WTC11 (cell line): ENCODE results near the gene GBP1. TPM values are rescaled to one million over a fixed set of nuclear protein-coding genes. Genes with fewer than 3 reads are reported as not detected.

Experiments used
- ATAC-seq: fragments of 200-7000 bp; cut with Tn5 transposase; 2 replicates; pipeline ENCODE4 v1.10.0; 2021; ENCODE audit warnings: mild to moderate bottlenecking, moderate library complexity
- CTCF ChIA-PET: fragments of 300-600 bp; sonication (Branson Sonifier 250); formaldehyde crosslinking; loops from one replicate; lab custom pipeline; 2021; ENCODE audit warnings: antibody characterized with exemption; lab: Charles Lee
- POLR2A ChIA-PET: fragments of 350-600 bp; sonication (Branson Sonifier 250); formaldehyde crosslinking; loops from one replicate; lab custom pipeline; 2021; ENCODE audit warnings: antibody characterized with exemption; lab: Charles Lee
- DNase-seq: peaks from one replicate; pipeline ENCODE4 v3.0.0; 2021; ENCODE audit warnings: low spot score
- H3K27ac Mint-ChIP-seq: 2 replicates; pipeline ENCODE4 v1.8.0; 2021; ENCODE audit warnings: mixed read lengths
- H3K27me3 Mint-ChIP-seq: 2 replicates; pipeline ENCODE4 v1.8.0; 2021; ENCODE audit warnings: low read depth, mild to moderate bottlenecking, moderate library complexity, mixed read lengths
- H3K36me3 Mint-ChIP-seq: 2 replicates; pipeline ENCODE4 v1.8.0; 2021; ENCODE audit warnings: mixed read lengths
- H3K4me1 Mint-ChIP-seq: 2 replicates; pipeline ENCODE4 v1.8.0; 2022; ENCODE audit warnings: mixed read lengths
- H3K4me3 Mint-ChIP-seq: 2 replicates; pipeline ENCODE4 v1.8.0; 2021; ENCODE audit warnings: mild to moderate bottlenecking, moderate library complexity, mixed read lengths
- H3K9me3 Mint-ChIP-seq: 2 replicates; pipeline ENCODE4 v1.8.0; 2021; ENCODE audit warnings: mixed read lengths
- ARID4B ChIP-seq: sonication (generic); formaldehyde crosslinking; IDR thresholded peaks from 2 replicates; pipeline ENCODE4 v1.8.0; 2023; ENCODE audit warnings: missing genetic modification reagents, mild to moderate bottlenecking, borderline replicate concordance
- ATF1 ChIP-seq: sonication (generic); formaldehyde crosslinking; IDR thresholded peaks from 2 replicates; pipeline ENCODE4 v1.8.1; 2023; ENCODE audit warnings: mild to moderate bottlenecking, moderate library complexity, missing genetic modification reagents
- CBFB ChIP-seq: sonication (generic); formaldehyde crosslinking; IDR thresholded peaks from 2 replicates; pipeline ENCODE4 v1.8.1; 2022; ENCODE audit warnings: mild to moderate bottlenecking, low read depth, missing genetic modification reagents
- EMX1 ChIP-seq: fragments of 250-450 bp; sonication (Bioruptor Pico); IDR thresholded peaks from 2 replicates; pipeline ENCODE4 v1.8.0; 2021; ENCODE audit warnings: mild to moderate bottlenecking
- GABPB1 ChIP-seq: sonication (generic); formaldehyde crosslinking; IDR thresholded peaks from 2 replicates; pipeline ENCODE4 v1.8.1; 2023; ENCODE audit warnings: mild to moderate bottlenecking, missing genetic modification reagents
- GRHL2 ChIP-seq: fragments of 250-450 bp; sonication (Bioruptor Pico); IDR thresholded peaks from 2 replicates; pipeline ENCODE4 v1.8.0; 2022; ENCODE audit warnings: mild to moderate bottlenecking, moderate library complexity; ENCODE audit not compliant: insufficient replicate concordance, severe bottlenecking
- GTF2I ChIP-seq: fragments of 250-450 bp; sonication (Bioruptor Pico); conservative IDR thresholded peaks from 2 replicates; pipeline ENCODE4 v1.4.0; 2021; ENCODE audit warnings: mild to moderate bottlenecking
- KAT7 ChIP-seq: sonication (generic); formaldehyde crosslinking; IDR thresholded peaks from 2 replicates; pipeline ENCODE4 v1.8.1; 2023; ENCODE audit warnings: missing genetic modification reagents, mild to moderate bottlenecking, borderline replicate concordance
- MYBL2 ChIP-seq: sonication (generic); formaldehyde crosslinking; IDR thresholded peaks from 2 replicates; pipeline ENCODE4 v1.8.1; 2023; ENCODE audit warnings: mild to moderate bottlenecking, moderate library complexity, missing genetic modification reagents
- NR2C2 ChIP-seq: sonication (generic); formaldehyde crosslinking; IDR thresholded peaks from 2 replicates; pipeline ENCODE4 v1.8.0; 2022; ENCODE audit warnings: mild to moderate bottlenecking, missing genetic modification reagents
- NR3C1 ChIP-seq: sonication (generic); formaldehyde crosslinking; conservative IDR thresholded peaks from 2 replicates; pipeline ENCODE4 v1.8.1; 2023; ENCODE audit warnings: low read depth, mild to moderate bottlenecking, missing genetic modification reagents
- TCF7 ChIP-seq: sonication (generic); formaldehyde crosslinking; IDR thresholded peaks from 2 replicates; pipeline ENCODE4 v1.8.0; 2022; ENCODE audit warnings: mild to moderate bottlenecking, low read depth, missing genetic modification reagents, moderate library complexity
- TEAD1 ChIP-seq: sonication (generic); formaldehyde crosslinking; IDR thresholded peaks from 2 replicates; pipeline ENCODE4 v1.8.0; 2022; ENCODE audit warnings: mild to moderate bottlenecking, missing genetic modification reagents
- USF1 ChIP-seq: sonication (generic); formaldehyde crosslinking; IDR thresholded peaks from 2 replicates; pipeline ENCODE4 v1.8.0; 2022; ENCODE audit warnings: mild to moderate bottlenecking, missing genetic modification reagents
- ZNF396 ChIP-seq: fragments of 250-450 bp; sonication (Bioruptor Pico); IDR thresholded peaks from 2 replicates; pipeline ENCODE4 v1.8.0; 2021; ENCODE audit warnings: mild to moderate bottlenecking, moderate library complexity, borderline replicate concordance
- ZNF423 ChIP-seq: fragments of 250-450 bp; sonication (Bioruptor Pico); IDR thresholded peaks from 2 replicates; pipeline ENCODE4 v2.1.2; 2022; ENCODE audit warnings: mild to moderate bottlenecking, moderate library complexity
- ZNF425 ChIP-seq: fragments of 250-450 bp; sonication (Bioruptor Pico); conservative IDR thresholded peaks from 2 replicates; pipeline ENCODE4 v1.9.0; 2021; ENCODE audit warnings: mild to moderate bottlenecking
- total RNA-seq: library from RNA; stranded (reverse); gene quantifications from 3 replicates; pipeline ENCODE4 v1.2.3, GENCODE V29; 2021
- TF ChIP-seq, protein P1 (sequence below): sonication (generic); formaldehyde crosslinking; IDR thresholded peaks from 2 replicates; pipeline ENCODE4 v1.8.1; 2022; ENCODE audit warnings: mild to moderate bottlenecking, missing genetic modification reagents, moderate library complexity, borderline replicate concordance
- TF ChIP-seq, protein P2 (sequence below): fragments of 250-450 bp; sonication (Bioruptor Pico); IDR thresholded peaks from 2 replicates; pipeline ENCODE4 v1.9.0; 2021; ENCODE audit warnings: mild to moderate bottlenecking
- TF ChIP-seq, protein P3 (sequence below): fragments of 200-600 bp; IDR thresholded peaks from 2 replicates; pipeline ENCODE4 v1.8.0; 2022; ENCODE audit warnings: antibody characterized with exemption
- TF ChIP-seq, protein P4 (sequence below): sonication (generic); formaldehyde crosslinking; IDR thresholded peaks from 2 replicates; pipeline ENCODE4 v1.8.0; 2022; ENCODE audit warnings: mild to moderate bottlenecking, missing genetic modification reagents

Gene GBP1
- total RNA-seq, 1 experiment from 2014 or later: 0.20 TPM

GRCh38 chr1:89098857-89099256 is 33.8 kb upstream of the GBP1 start (continued):
- no peak for TF ChIP-seq ARID4B (CRISPR knock-in tag)
- TF ChIP-seq, all 79 proteins: peak for 0

- Mint-ChIP-seq H3K36me3 (peaks cover 20% of the 10 kb centered on the region), H3K27me3 (no peaks in the 10 kb centered on the region), H3K4me1 (peaks cover 3% of the 10 kb centered on the region; the same call in 1 of the 2 replicates), H3K27ac (no peak overlapping the region), H3K9me3 (peaks cover 51% of the 10 kb centered on the region), H3K4me3 (no peak overlapping the region)
- POLR2A ChIA-PET: no interaction called here
- DNase-seq: no peak
- TF ChIP-seq ZNF425 (CRISPR knock-in tag) (no peak), GTF2I (peak; percentile 78; the same call in 1 of the 2 replicates)
- CTCF ChIA-PET: no interaction called here
- no peak for ATAC-seq
These were observed 30.7 kb upstream of the GBP1 start for GRCh38 chr1:89095737-89096136.

DNA sequence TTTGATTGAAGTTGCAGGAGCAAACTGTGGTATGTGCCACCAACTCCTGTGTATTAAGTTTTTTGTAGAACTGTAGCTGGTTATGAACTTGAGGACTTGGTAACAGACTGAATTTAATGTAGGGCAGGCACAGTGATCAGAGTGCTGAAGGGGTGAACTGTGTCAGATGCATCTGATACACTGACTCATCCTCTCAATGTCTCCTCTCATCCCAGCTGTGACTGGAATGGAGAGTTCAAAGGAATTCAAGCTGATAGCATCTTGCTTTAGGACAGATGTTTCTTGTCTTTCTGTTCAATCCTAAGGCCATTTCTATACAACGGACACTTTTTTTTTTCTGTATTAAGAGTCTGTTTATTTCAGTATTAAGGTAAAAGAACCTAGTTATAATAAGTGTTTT is 25.0 kb upstream of the GBP1 start:
- no peaks in the 10 kb centered on the region for H3K36me3 Mint-ChIP-seq
- H3K4me1 Mint-ChIP-seq: peaks cover 16% of the 10 kb centered on the region
- TF ChIP-seq ATF1 (no peak), GRHL2 (no peak)
- TF ChIP-seq, all 79 proteins: peak for 0
- peaks cover 10% of the 10 kb centered on the region; the same call in 1 of the 2 replicates for H3K9me3 Mint-ChIP-seq
- H3K4me3 Mint-ChIP-seq: no peak overlapping the region
- ChIA-PET CTCF (no interaction called here), POLR2A (no interaction called here)
- ATAC-seq (no peak), DNase-seq (no peak)
- H3K27me3 Mint-ChIP-seq: no peaks in the 10 kb centered on the region
- no peak overlapping the region for H3K27ac Mint-ChIP-seq

DNA sequence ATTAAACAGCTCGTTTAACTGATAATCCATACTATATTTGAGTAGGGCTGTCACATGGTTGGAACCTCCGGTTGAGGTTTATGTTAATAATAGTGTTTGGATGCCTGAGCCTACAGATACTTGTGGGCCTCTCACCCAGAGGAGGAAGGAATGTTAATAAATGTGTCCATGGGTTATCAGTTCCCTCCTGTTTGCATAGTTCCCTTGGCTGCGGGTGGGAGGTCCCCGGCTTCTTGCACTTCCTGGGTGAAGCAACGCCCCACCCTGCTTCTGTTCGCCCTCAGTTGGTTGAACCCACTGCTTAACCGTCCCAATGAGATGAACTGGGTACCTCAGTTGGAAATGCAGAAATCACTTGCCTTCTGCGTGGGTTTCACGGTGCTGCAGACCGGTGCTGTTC is 23.6 kb upstream of the GBP1 start:
- peaks cover 16% of the 10 kb centered on the region for H3K4me1 Mint-ChIP-seq
- H3K27me3 Mint-ChIP-seq: no peaks in the 10 kb centered on the region
- no peak for ATAC-seq
- H3K36me3 Mint-ChIP-seq: no peaks in the 10 kb centered on the region
- TF ChIP-seq ZNF396 (no peak), KAT7 (CRISPR knock-in tag) (no peak), ATF1 (no peak), ZNF423 (no peak), TEAD1 (CRISPR knock-in tag) (no peak), GABPB1 (no peak), MYBL2 (CRISPR knock-in tag) (no peak), EMX1 (CRISPR knock-in tag) (no peak), NR3C1 (CRISPR knock-in tag) (no peak), CBFB (CRISPR knock-in tag) (no peak), TCF7 (no peak), USF1 (CRISPR knock-in tag) (no peak), NR2C2 (no peak)
- TF ChIP-seq, protein P1, sequence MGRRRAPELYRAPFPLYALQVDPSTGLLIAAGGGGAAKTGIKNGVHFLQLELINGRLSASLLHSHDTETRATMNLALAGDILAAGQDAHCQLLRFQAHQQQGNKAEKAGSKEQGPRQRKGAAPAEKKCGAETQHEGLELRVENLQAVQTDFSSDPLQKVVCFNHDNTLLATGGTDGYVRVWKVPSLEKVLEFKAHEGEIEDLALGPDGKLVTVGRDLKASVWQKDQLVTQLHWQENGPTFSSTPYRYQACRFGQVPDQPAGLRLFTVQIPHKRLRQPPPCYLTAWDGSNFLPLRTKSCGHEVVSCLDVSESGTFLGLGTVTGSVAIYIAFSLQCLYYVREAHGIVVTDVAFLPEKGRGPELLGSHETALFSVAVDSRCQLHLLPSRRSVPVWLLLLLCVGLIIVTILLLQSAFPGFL (CRISPR knock-in tag): no peak
- TF ChIP-seq, protein P2, sequence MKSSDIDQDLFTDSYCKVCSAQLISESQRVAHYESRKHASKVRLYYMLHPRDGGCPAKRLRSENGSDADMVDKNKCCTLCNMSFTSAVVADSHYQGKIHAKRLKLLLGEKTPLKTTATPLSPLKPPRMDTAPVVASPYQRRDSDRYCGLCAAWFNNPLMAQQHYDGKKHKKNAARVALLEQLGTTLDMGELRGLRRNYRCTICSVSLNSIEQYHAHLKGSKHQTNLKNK (CRISPR knock-in tag): no peak
- TF ChIP-seq, protein P3, sequence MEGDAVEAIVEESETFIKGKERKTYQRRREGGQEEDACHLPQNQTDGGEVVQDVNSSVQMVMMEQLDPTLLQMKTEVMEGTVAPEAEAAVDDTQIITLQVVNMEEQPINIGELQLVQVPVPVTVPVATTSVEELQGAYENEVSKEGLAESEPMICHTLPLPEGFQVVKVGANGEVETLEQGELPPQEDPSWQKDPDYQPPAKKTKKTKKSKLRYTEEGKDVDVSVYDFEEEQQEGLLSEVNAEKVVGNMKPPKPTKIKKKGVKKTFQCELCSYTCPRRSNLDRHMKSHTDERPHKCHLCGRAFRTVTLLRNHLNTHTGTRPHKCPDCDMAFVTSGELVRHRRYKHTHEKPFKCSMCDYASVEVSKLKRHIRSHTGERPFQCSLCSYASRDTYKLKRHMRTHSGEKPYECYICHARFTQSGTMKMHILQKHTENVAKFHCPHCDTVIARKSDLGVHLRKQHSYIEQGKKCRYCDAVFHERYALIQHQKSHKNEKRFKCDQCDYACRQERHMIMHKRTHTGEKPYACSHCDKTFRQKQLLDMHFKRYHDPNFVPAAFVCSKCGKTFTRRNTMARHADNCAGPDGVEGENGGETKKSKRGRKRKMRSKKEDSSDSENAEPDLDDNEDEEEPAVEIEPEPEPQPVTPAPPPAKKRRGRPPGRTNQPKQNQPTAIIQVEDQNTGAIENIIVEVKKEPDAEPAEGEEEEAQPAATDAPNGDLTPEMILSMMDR: no peak
- TF ChIP-seq, protein P4, sequence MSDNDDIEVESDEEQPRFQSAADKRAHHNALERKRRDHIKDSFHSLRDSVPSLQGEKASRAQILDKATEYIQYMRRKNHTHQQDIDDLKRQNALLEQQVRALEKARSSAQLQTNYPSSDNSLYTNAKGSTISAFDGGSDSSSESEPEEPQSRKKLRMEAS: no peak
- TF ChIP-seq, all 79 proteins: peak for 0
- POLR2A ChIA-PET: no interaction called here
- Mint-ChIP-seq H3K9me3 (no peaks in the 10 kb centered on the region), H3K4me3 (no peak overlapping the region), H3K27ac (no peak overlapping the region)
- no peak for DNase-seq
- CTCF ChIA-PET: no interaction called here
